H1 (cell line): ENCODE measurements around the gene UPF3A.

Source experiments
- HDAC6 ChIP-seq: IDR thresholded peaks from one replicate; pipeline ENCODE4 v1.7.1; 2012; ENCODE audit warnings: low read depth, mild to moderate bottlenecking, inconsistent platforms, low read length, moderate library complexity
- NANOG ChIP-seq: IDR thresholded peaks from 2 replicates; pipeline ENCODE4 v1.6.1; 2011; ENCODE audit warnings: low read length, low read depth, mild to moderate bottlenecking, inconsistent platforms; ENCODE audit not compliant: insufficient read depth, poor library complexity, severe bottlenecking
- POLR2AphosphoS5 ChIP-seq: IDR thresholded peaks from 2 replicates; pipeline ENCODE4 v1.6.1; 2011; ENCODE audit warnings: low read depth, low read length
- RXRA ChIP-seq: IDR thresholded peaks from 2 replicates; pipeline ENCODE4 v1.6.1; 2011; ENCODE audit warnings: low read depth, mild to moderate bottlenecking, low read length, moderate library complexity; ENCODE audit not compliant: insufficient read depth
- TCF12 ChIP-seq: IDR thresholded peaks from 2 replicates; pipeline ENCODE4 v1.6.1; 2011; ENCODE audit warnings: low read depth, mild to moderate bottlenecking, low read length
- TF ChIP-seq, protein P1 (sequence below), 3 experiments: IDR thresholded peaks; 1 replicate in 2 of 3; 2 replicates in 1 of 3; pipeline versions ENCODE4 v1.5.1 to v1.6.1; 2011; ENCODE audit warnings: low read length in 3 of 3, mild to moderate bottlenecking in 3 of 3, inconsistent platforms in 2 of 3, low read depth in 1 of 3, moderate library complexity in 1 of 3; ENCODE audit not compliant: insufficient read depth in 1 of 3; ENCODE audit errors: control extremely low read depth in 1 of 3

DNA sequence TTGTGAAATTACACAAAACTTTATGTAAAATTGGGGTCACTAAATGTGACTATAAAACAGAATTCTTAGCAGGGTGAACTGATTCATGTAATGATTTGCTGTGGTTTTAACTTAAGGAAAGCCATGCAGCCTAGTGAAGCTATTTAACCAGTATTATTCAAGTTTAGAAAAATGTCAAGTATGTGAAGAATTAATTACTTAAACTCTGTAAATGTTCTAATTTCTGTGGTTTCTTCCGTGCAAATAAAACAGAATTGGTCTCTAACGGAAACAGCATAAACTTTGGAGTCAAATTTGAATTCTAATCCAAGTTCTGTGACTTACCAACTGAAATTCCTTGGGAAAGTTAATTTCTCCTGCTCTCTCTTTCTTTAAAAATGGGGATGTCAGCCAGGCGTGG lies 33.4 kb upstream of the UPF3A start:
- TF ChIP-seq NANOG (no peak), RXRA (no peak), TCF12 (no peak), POLR2AphosphoS5 (no peak), HDAC6 (no peak)
- TF ChIP-seq, protein P1, sequence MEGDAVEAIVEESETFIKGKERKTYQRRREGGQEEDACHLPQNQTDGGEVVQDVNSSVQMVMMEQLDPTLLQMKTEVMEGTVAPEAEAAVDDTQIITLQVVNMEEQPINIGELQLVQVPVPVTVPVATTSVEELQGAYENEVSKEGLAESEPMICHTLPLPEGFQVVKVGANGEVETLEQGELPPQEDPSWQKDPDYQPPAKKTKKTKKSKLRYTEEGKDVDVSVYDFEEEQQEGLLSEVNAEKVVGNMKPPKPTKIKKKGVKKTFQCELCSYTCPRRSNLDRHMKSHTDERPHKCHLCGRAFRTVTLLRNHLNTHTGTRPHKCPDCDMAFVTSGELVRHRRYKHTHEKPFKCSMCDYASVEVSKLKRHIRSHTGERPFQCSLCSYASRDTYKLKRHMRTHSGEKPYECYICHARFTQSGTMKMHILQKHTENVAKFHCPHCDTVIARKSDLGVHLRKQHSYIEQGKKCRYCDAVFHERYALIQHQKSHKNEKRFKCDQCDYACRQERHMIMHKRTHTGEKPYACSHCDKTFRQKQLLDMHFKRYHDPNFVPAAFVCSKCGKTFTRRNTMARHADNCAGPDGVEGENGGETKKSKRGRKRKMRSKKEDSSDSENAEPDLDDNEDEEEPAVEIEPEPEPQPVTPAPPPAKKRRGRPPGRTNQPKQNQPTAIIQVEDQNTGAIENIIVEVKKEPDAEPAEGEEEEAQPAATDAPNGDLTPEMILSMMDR (IDR thresholded peaks at IDR 0.05; ENCODE audit: control extremely low read depth in 1 of 3, insufficient read depth in 1 of 3, low read depth in 1 of 3, low read length in 3 of 3) = no peak
